ENCODE data around the gene PPP5C.

- TF ChIP-seq CTCF (IDR thresholded peaks at IDR 0.05) (no peak), EP300 (IDR thresholded peaks at IDR 0.05) (no peak)
Measured at GRCh38 chr19:46367426-46367825, 20.5 kb downstream of the PPP5C start.
